GM06990 (cell line): ENCODE results near the gene IL17RE.
"Not testable (repeated sequence)": the region's sequence is repeated elsewhere in the genome, so short reads cannot be mapped to it uniquely, and the experiment has no call there.

ENCODE experiments used
- DNase-seq: peaks from one replicate; pipeline ENCODE4 v3.0.0-alpha.2; 2011; ENCODE audit not compliant: insufficient read length; ENCODE audit errors: extremely low read depth
- H3K27me3 ChIP-seq: replicated peaks from 2 replicates; pipeline ENCODE4 v1.6.0; 2011; ENCODE audit warnings: low read length; ENCODE audit not compliant: control insufficient read depth, insufficient read depth
- H3K36me3 ChIP-seq: 2 replicates; pipeline ENCODE4 v1.5.1; 2011; ENCODE audit warnings: low read length; ENCODE audit not compliant: control insufficient read depth, insufficient read depth
- H3K4me3 ChIP-seq: replicated peaks from 2 replicates; pipeline ENCODE4 v1.5.1; 2011; ENCODE audit warnings: low read depth, mild to moderate bottlenecking, control low read depth, low read length
- CTCF ChIP-seq: IDR thresholded peaks from 2 replicates; pipeline ENCODE4 v1.5.1; 2011; ENCODE audit warnings: low read length, control low read depth, mild to moderate bottlenecking, inconsistent platforms; ENCODE audit not compliant: insufficient read depth, poor library complexity, severe bottlenecking

The IL17RE gene

GRCh38 chr3:9862391-9863057 is 40.1 kb upstream of the IL17RE start:
- DNase-seq = no peak
- peak; percentile 16 for TF ChIP-seq CTCF
- H3K36me3 ChIP-seq = no peaks in the 10 kb centered on the region
- H3K27me3 ChIP-seq = no peaks in the 10 kb centered on the region; the same call in 1 of the 2 replicates
- no peak overlapping the region for H3K4me3 ChIP-seq

GRCh38 chr3:9863058-9863772 is 39.4 kb upstream of the IL17RE start:
- no peak for DNase-seq
- no peaks in the 10 kb centered on the region for H3K36me3 ChIP-seq
- no peaks in the 10 kb centered on the region; the same call in 1 of the 2 replicates for H3K27me3 ChIP-seq
- H3K4me3 ChIP-seq = no peak overlapping the region
- TF ChIP-seq CTCF = no peak

GRCh38 chr3:9864200-9864927 is 38.3 kb upstream of the IL17RE start:
- Histone ChIP-seq H3K27me3 (no peaks in the 10 kb centered on the region; the same call in 1 of the 2 replicates), H3K4me3 (no peak overlapping the region), H3K36me3 (no peaks in the 10 kb centered on the region)
- no peak for TF ChIP-seq CTCF
- DNase-seq = no peak

GRCh38 chr3:9865125-9865637 is 37.5 kb upstream of the IL17RE start:
- not testable (repeated sequence) for H3K4me3 ChIP-seq, H3K36me3 ChIP-seq, DNase-seq, H3K27me3 ChIP-seq

- DNase-seq = no peak
- TF ChIP-seq CTCF = no peak
- no peaks in the 10 kb centered on the region; the same call in 1 of the 2 replicates for H3K27me3 ChIP-seq
- no peaks in the 10 kb centered on the region for H3K36me3 ChIP-seq
- H3K4me3 ChIP-seq = no peak overlapping the region
These were observed 36.0 kb upstream of the IL17RE start for GRCh38 chr3:9866639-9867038.

GRCh38 chr3:9867106-9867505 is 35.5 kb upstream of the IL17RE start:
- H3K4me3 ChIP-seq = no peak overlapping the region
- no peaks in the 10 kb centered on the region for H3K36me3 ChIP-seq
- no peak for DNase-seq
- no peaks in the 10 kb centered on the region for H3K27me3 ChIP-seq
- no peak for TF ChIP-seq CTCF
